K562 (cell line): ENCODE measurements around the gene CDK4. TPM values are rescaled to one million over a fixed set of nuclear protein-coding genes. Genes with fewer than 3 reads are reported as not detected.

Experiments
- ATAC-seq: fragments of 200-7000 bp; cut with Tn5 transposase; 3 replicates; pipeline ENCODE4 v1.9.1; 2020; ENCODE audit warnings: moderate library complexity
- BruUV-seq: library from RNA; stranded (reverse); fragments of 400-500 nt; replicated peaks from 2 replicates; lab custom pipeline; 2021; lab: Mats Ljungman, UMichigan
- CTCF ChIA-PET: fragments of 300-600 bp; formaldehyde crosslinking; extraction: SDS; loops from one replicate; lab custom pipeline; 2021; ENCODE audit warnings: low intra/inter-chr PET ratio; lab: Yijun Ruan, JAX
- POLR2A ChIA-PET: fragments of 300-600, 350-650 bp; sonication (Branson Sonifier 250); formaldehyde crosslinking; extraction: SDS; loops from one replicate; lab custom pipeline; 2021; ENCODE audit warnings: antibody characterized with exemption, inconsistent platforms; lab: Yijun Ruan, JAX
- DNase-seq, 4 experiments: peaks; one replicate each; pipeline versions ENCODE4 v3.0.0 to v3.0.0-alpha.2; 2011 to 2018; ENCODE audit warnings: low spot score in 3 of 4, mixed read lengths in 3 of 4; ENCODE audit errors: extremely low read depth in 1 of 4
- FAIRE-seq: peaks from 2 replicates; lab custom pipeline; 2011; peaks lifted over from hg19 to GRCh38; lab: Jason Lieb, UNC
- H2AFZ ChIP-seq: 2 replicates; pipeline ENCODE4 v1.6.0; 2011; ENCODE audit warnings: low read depth, low read length, control low read depth, inconsistent platforms
- H3K27ac ChIP-seq: fragments of 200-600 bp; 3 replicates; pipeline ENCODE4 v1.8.0; 2011; ENCODE audit warnings: low read depth, mild to moderate bottlenecking, control low read depth, inconsistent platforms, low read length, moderate library complexity, mixed read lengths; ENCODE audit errors: extremely low read depth
- H3K27me3 ChIP-seq, 2 experiments: fragments of 300-600 bp in 1 of 2; 2 replicates in 1 of 2; 3 replicates in 1 of 2; pipeline versions ENCODE4 v1.6.0 to v1.8.0; 2011; ENCODE audit warnings: inconsistent platforms in 2 of 2, low read length in 2 of 2, mild to moderate bottlenecking in 1 of 2, mixed read lengths in 1 of 2, moderate library complexity in 1 of 2; ENCODE audit not compliant: control insufficient read depth in 2 of 2, insufficient read depth in 2 of 2
- H3K36me3 ChIP-seq: fragments of 300-600 bp; 3 replicates; pipeline ENCODE4 v1.8.0; 2011; ENCODE audit warnings: mild to moderate bottlenecking, low read length, inconsistent platforms; ENCODE audit not compliant: control insufficient read depth, insufficient read depth
- H3K4me1 ChIP-seq, 2 experiments: fragments of 200-600 bp in 1 of 2; replicated peaks in 1 of 2; 2 replicates in 1 of 2; 3 replicates in 1 of 2; pipeline versions ENCODE4 v1.5.1 to v1.8.0; 2011; ENCODE audit warnings: inconsistent platforms in 2 of 2, low read length in 2 of 2, mild to moderate bottlenecking in 1 of 2, mixed read lengths in 1 of 2, moderate library complexity in 1 of 2; ENCODE audit not compliant: control insufficient read depth in 2 of 2, insufficient read depth in 2 of 2
- H3K4me2 ChIP-seq: 2 replicates; pipeline ENCODE4 v1.6.1; 2011; ENCODE audit warnings: low read length, control low read depth, inconsistent platforms, mixed read lengths; ENCODE audit not compliant: insufficient read depth
- H3K4me3 ChIP-seq: fragments of 200-600 bp; sonication (generic), shearing (Covaris generic); 2 replicates; pipeline ENCODE4 v1.5.1; 2016; ENCODE audit warnings: control low read depth, inconsistent platforms
- H3K79me2 ChIP-seq: fragments of 200-600 bp; 3 replicates; pipeline ENCODE4 v1.8.0; 2011; ENCODE audit warnings: low read length, inconsistent platforms; ENCODE audit not compliant: control insufficient read depth, insufficient read depth
- H3K9ac ChIP-seq, 2 experiments: 2 replicates each; pipeline versions ENCODE4 v1.6.0 to v1.6.1; 2011; ENCODE audit warnings: low read depth in 2 of 2, low read length in 2 of 2, control low read depth in 1 of 2, inconsistent platforms in 1 of 2, mild to moderate bottlenecking in 1 of 2, mixed read lengths in 1 of 2; ENCODE audit not compliant: insufficient read depth in 1 of 2
- H3K9me1 ChIP-seq: one replicate; pipeline ENCODE4 v1.6.0; 2011; ENCODE audit warnings: inconsistent platforms, mild to moderate bottlenecking, low read length, moderate library complexity; ENCODE audit not compliant: control insufficient read depth, insufficient read depth
- H3K9me3 ChIP-seq: replicated peaks from 2 replicates; pipeline ENCODE4 v1.5.1; 2011; ENCODE audit warnings: low read depth, low read length, inconsistent platforms; ENCODE audit not compliant: control insufficient read depth, insufficient read depth
- H4K20me1 ChIP-seq: replicated peaks from 2 replicates; pipeline ENCODE4 v1.6.1; 2011; ENCODE audit warnings: low read length, inconsistent platforms, mixed read lengths; ENCODE audit not compliant: control insufficient read depth, insufficient read depth
- DMBX1 ChIP-seq: fragments of 250-450 bp; sonication (Bioruptor Pico); IDR thresholded peaks from 2 replicates; pipeline ENCODE4 v1.8.0; 2022; ENCODE audit warnings: inconsistent platforms, mild to moderate bottlenecking, moderate library complexity, borderline replicate concordance
- DPF2 ChIP-seq: fragments of 450-650 bp; IDR thresholded peaks from 2 replicates; pipeline ENCODE4 v1.6.1; 2016
- KHSRP ChIP-seq: fragments of 450-650 bp; IDR thresholded peaks from 2 replicates; pipeline ENCODE4 v1.6.1; 2017
- L3MBTL2 ChIP-seq: fragments of 450-650 bp; IDR thresholded peaks from 2 replicates; pipeline ENCODE4 v1.6.1; 2016; ENCODE audit warnings: mild to moderate bottlenecking, moderate library complexity
- MTA1 ChIP-seq: fragments of 450-650 bp; IDR thresholded peaks from 2 replicates; pipeline ENCODE4 v1.6.1; 2017; ENCODE audit warnings: borderline replicate concordance
- MYC ChIP-seq, 2 experiments: fragments of 250-450 bp in 1 of 2; sonication (Bioruptor Pico) in 1 of 2; IDR thresholded peaks; 2 replicates each; pipeline versions ENCODE4 v1.5.1 to v1.6.1; 2012 to 2021; ENCODE audit warnings: low read depth in 2 of 2, borderline replicate concordance in 1 of 2, improper control_type of control experiment in 1 of 2, low read length in 1 of 2, mild to moderate bottlenecking in 1 of 2, moderate library complexity in 1 of 2
- PPARD ChIP-seq: fragments of 250-450 bp; sonication (Bioruptor Pico); IDR thresholded peaks from 2 replicates; pipeline ENCODE4 v1.8.0; 2022; ENCODE audit warnings: inconsistent platforms, mild to moderate bottlenecking, moderate library complexity
- PTRF ChIP-seq: fragments of 450-650 bp; IDR thresholded peaks from 2 replicates; pipeline ENCODE4 v1.6.1; 2016; ENCODE audit warnings: mild to moderate bottlenecking, missing genetic modification characterization, missing compliant biosample characterization
- SAP30 ChIP-seq: fragments of 200-600 bp; sonication (generic); IDR thresholded peaks from 2 replicates; pipeline ENCODE4 v1.6.1; 2012; ENCODE audit warnings: borderline replicate concordance, low read depth, mild to moderate bottlenecking, moderate library complexity, low read length, control low read depth, inconsistent platforms; ENCODE audit not compliant: insufficient read depth, poor library complexity, severe bottlenecking
- SREBF1 ChIP-seq: fragments of 150-350 bp; IDR thresholded peaks from 2 replicates; pipeline ENCODE4 v1.6.1; 2014; ENCODE audit warnings: antibody characterized with exemption, low read depth, low read length, borderline replicate concordance
- TCFL5 ChIP-seq: fragments of 250-450 bp; sonication (Bioruptor Pico); conservative IDR thresholded peaks from 2 replicates; pipeline ENCODE4 v1.6.1; 2021; ENCODE audit warnings: mild to moderate bottlenecking, moderate library complexity, matching md5 sums
- ZBTB7A ChIP-seq: IDR thresholded peaks from 2 replicates; pipeline ENCODE4 v1.6.1; 2011; ENCODE audit warnings: low read depth, mild to moderate bottlenecking, low read length, moderate library complexity, borderline replicate concordance; ENCODE audit not compliant: control insufficient read depth
- WGBS: fragments of 100-300 bp; shearing (Covaris generic); methylation state at CpG from one replicate; pipeline ENCODE4 v1.1.6; 2016; ENCODE audit warnings: low coverage, mixed read lengths; ENCODE audit not compliant: insufficient coverage; ENCODE audit errors: missing lambda C conversion rate; 5-methylcytosine and 5-hydroxymethylcytosine counted together
- in situ Hi-C: fragments of 300-500 bp; cut with MboI; formaldehyde crosslinking; loops from 4 replicates; pipeline ENCODE4 v1.15.0; 2018; ENCODE audit warnings: inconsistent platforms, mixed read lengths
- intact Hi-C: fragments of 100-400 bp; cut with micrococcal nuclease; formaldehyde crosslinking; loops from 2 replicates; pipeline ENCODE4 v1.14.2; 2022
- polyA plus RNA-seq, 8 experiments: library from polyadenylated mRNA; depleted of rRNA in 4 of 8; stranded (reverse) in 5 of 8; unstranded in 3 of 8; fragments of >200 nt; fragmentation: Nextera tagmentation in 2 of 8; fragmentation: Illumina TruSeq in 1 of 8; extraction: Ambion mirVana in 2 of 8; extraction: Trizol in 1 of 8; gene quantifications; 2 replicates each; pipeline versions ENCODE4 v1.2.1 to v1.2.3, GENCODE V29; 2011 to 2014; ENCODE audit warnings: inconsistent platforms in 1 of 8, missing spikeins in 1 of 8
- total RNA-seq, 7 experiments: library from RNA; depleted of rRNA in 6 of 7; stranded (reverse); fragments of >200 nt in 6 of 7; fragmentation: Illumina TruSeq in 2 of 7; extraction: Trizol in 2 of 7; gene quantifications; 2 replicates each; pipeline versions ENCODE4 v1.2.1 to v1.2.3, GENCODE V29; 2011 to 2021; ENCODE audit warnings: low replicate concordance in 1 of 7
- TF ChIP-seq, protein P1 (sequence below): sonication (generic); formaldehyde crosslinking; IDR thresholded peaks from 2 replicates; pipeline ENCODE4 v1.4.0; 2020; ENCODE audit warnings: mild to moderate bottlenecking, missing genetic modification reagents

Gene CDK4
- total and polyA plus RNA-seq, 9 of the 15 experiments (the other 6 are each of a cell fraction or from before 2014, with no cell fraction given) = 37.8 to 436 (median 238) TPM

DNA sequence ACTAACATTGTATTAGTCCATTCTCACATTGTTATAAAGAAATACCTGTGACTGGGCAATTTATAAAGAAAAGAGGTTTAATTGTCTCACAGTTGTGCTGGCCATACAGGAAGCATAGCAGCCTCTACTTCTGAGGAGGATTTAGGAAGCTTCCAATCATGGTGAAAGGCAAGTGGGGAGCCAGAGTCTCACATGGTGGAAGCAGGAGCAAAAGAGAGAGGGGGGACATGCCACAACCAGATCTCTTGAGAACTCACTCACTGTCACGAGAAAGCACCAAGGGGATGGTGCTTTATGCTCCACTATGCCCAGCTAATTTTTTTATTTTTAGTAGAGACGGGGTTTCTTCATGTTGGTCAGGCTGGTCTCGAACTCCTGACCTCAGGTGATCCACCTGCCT, 44.9 kb downstream of the CDK4 start:
- no peaks in the 10 kb centered on the region for H3K79me2 ChIP-seq
- peaks cover 5% of the 10 kb centered on the region; the same call in 1 of the 2 replicates for H3K9me3 ChIP-seq
- in situ Hi-C loops = no loop called here
- no peak for TF ChIP-seq PTRF (tag)
- no peak for TF ChIP-seq KHSRP
- no peak for TF ChIP-seq DPF2
- TF ChIP-seq ZBTB7A = no peak
- TF ChIP-seq, protein P1, sequence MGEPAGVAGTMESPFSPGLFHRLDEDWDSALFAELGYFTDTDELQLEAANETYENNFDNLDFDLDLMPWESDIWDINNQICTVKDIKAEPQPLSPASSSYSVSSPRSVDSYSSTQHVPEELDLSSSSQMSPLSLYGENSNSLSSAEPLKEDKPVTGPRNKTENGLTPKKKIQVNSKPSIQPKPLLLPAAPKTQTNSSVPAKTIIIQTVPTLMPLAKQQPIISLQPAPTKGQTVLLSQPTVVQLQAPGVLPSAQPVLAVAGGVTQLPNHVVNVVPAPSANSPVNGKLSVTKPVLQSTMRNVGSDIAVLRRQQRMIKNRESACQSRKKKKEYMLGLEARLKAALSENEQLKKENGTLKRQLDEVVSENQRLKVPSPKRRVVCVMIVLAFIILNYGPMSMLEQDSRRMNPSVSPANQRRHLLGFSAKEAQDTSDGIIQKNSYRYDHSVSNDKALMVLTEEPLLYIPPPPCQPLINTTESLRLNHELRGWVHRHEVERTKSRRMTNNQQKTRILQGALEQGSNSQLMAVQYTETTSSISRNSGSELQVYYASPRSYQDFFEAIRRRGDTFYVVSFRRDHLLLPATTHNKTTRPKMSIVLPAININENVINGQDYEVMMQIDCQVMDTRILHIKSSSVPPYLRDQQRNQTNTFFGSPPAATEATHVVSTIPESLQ (CRISPR knock-in tag) = no peak
- TF ChIP-seq PPARD (CRISPR knock-in tag) = no peak
- TF ChIP-seq TCFL5 = no peak
- TF ChIP-seq L3MBTL2 = no peak
- TF ChIP-seq SAP30 = no peak
- no peak for TF ChIP-seq SREBF1
- TF ChIP-seq MYC (IDR thresholded peaks at IDR 0.05; ENCODE audit: low read depth, low read length) = no peak
- TF ChIP-seq MYC (CRISPR knock-in tag; IDR thresholded peaks at IDR 0.05; ENCODE audit: borderline replicate concordance, low read depth) = no peak
- TF ChIP-seq DMBX1 (CRISPR knock-in tag) = no peak
- no peak for TF ChIP-seq MTA1
- WGBS = 93% methylated on average over 3 of the region's 3 CpGs
- H2AFZ ChIP-seq = no peak overlapping the region
- no peak for ATAC-seq
- FAIRE-seq = no peak
- BruUV-seq = no TSS peak
- H3K4me1 ChIP-seq = no peaks in the 10 kb centered on the region; a peak in 1 of 5 replicates
- no peaks in the 10 kb centered on the region for H4K20me1 ChIP-seq
- ChIA-PET POLR2A (no interaction called here), CTCF (no interaction called here)
- no peaks in the 10 kb centered on the region for H3K9me1 ChIP-seq
- H3K9ac ChIP-seq = no peak overlapping the region
- no peaks in the 10 kb centered on the region for H3K27me3 ChIP-seq
- intact Hi-C loops = no loop called here
- no peak overlapping the region for H3K4me2 ChIP-seq
- H3K4me3 ChIP-seq = no peak overlapping the region
- H3K27ac ChIP-seq = no peak overlapping the region
- no peak for DNase-seq
- peaks cover 19% of the 10 kb centered on the region for H3K36me3 ChIP-seq
